H1 (cell line): ENCODE measurements around the gene C19orf53. TPM values are rescaled to one million over a fixed set of nuclear protein-coding genes. Genes with fewer than 3 reads are reported as not detected.

Experiments
- BACH1 ChIP-seq: IDR thresholded peaks from 2 replicates; pipeline ENCODE4 v1.6.1; 2012; ENCODE audit warnings: low read length, improper control_type of control experiment
- CHD7 ChIP-seq: fragments of 300-600 bp; sonication (generic); IDR thresholded peaks from 2 replicates; pipeline ENCODE4 v1.7.1; 2012; ENCODE audit warnings: low read length, moderate library complexity, mild to moderate bottlenecking, inconsistent platforms; ENCODE audit not compliant: insufficient replicate concordance
- CREB1 ChIP-seq: IDR thresholded peaks from 2 replicates; pipeline ENCODE4 v1.6.1; 2012; ENCODE audit warnings: inconsistent platforms
- MAFK ChIP-seq: IDR thresholded peaks from 2 replicates; pipeline ENCODE4 v1.6.1; 2012; ENCODE audit warnings: low read depth, mild to moderate bottlenecking, improper control_type of control experiment, low read length
- polyA plus RNA-seq, 7 experiments: library from polyadenylated mRNA; depleted of rRNA in 3 of 7; stranded (reverse) in 5 of 7; unstranded in 2 of 7; fragments of >200 nt in 5 of 7; fragments of 200-250 nt in 2 of 7; gene quantifications; 1 replicate in 5 of 7; 2 replicates in 1 of 7; 4 replicates in 1 of 7; pipeline versions ENCODE4 v1.2.1 to v1.2.3, GENCODE V29; 2011 to 2013; ENCODE audit warnings: missing spikeins in 2 of 7, mixed read lengths in 2 of 7
- total RNA-seq: library from RNA; stranded (reverse); fragmentation: NEBNext Ultra II Directional; extraction: Animal tissue kit (Norgen Biotek cat#: 25700); gene quantifications from 2 replicates; pipeline ENCODE4 v1.2.1, GENCODE V29; 2021

C19orf53 gene
- total and polyA plus RNA-seq, 2 of the 8 experiments (the other 6 are each of a cell fraction or from before 2014, with no cell fraction given): 104 to 169 TPM

DNA sequence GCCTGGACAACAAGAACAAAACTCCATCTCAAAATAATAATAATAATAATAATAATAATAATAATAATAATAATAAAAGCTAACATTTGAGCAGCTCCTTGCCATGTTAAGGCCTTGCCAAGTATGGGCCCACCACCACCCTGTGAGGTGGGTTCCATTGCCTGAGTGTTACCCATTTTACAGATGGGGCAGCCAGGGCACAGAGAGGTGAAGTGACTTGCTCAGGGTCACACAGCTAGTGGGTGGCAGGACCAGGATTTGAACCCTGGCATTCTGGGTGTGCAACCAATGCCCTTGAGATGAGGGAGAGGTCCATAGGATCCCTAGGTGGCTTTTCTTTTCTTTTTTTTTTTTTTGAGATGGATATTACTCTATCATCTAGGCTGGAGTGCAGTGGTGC, 50.4 kb downstream of the C19orf53 start (continued):
- TF ChIP-seq CHD7 (no peak), MAFK (no peak), BACH1 (no peak), CREB1 (no peak)
